Measurements from ENCODE around the gene TPM4. TPM values are rescaled to one million over a fixed set of nuclear protein-coding genes. Genes with fewer than 3 reads are reported as not detected.

TPM4 gene
- total and polyA plus RNA-seq, 2 of the 13 experiments (the other 11 are each of a cell fraction or from before 2014, with no cell fraction given), result 180 to 188 TPM

GRCh38 chr19:16111160-16111908 lies 35.0 kb downstream of the TPM4 start, which contains the start of gene RAB8A (continued):
- TF ChIP-seq ZNF609 (CRISPR knock-in tag; IDR thresholded peaks at IDR 0.05; ENCODE audit: borderline replicate concordance) (peak; percentile 42; the same call in 1 of the 2 replicates), TSC22D2 (CRISPR knock-in tag; IDR thresholded peaks at IDR 0.05; ENCODE audit: borderline replicate concordance) (peak; percentile 38; the same call in 1 of the 2 replicates), RFXAP (CRISPR knock-in tag; IDR thresholded peaks at IDR 0.05; ENCODE audit: borderline replicate concordance) (peak; percentile 93), ZNF34 (CRISPR knock-in tag; IDR thresholded peaks at IDR 0.05; ENCODE audit: borderline replicate concordance) (no peak), SP1 (IDR thresholded peaks at IDR 0.05) (no peak), SP1 (CRISPR knock-in tag; IDR thresholded peaks at IDR 0.05) (peak; percentile 89), ATF3 (CRISPR knock-in tag; IDR thresholded peaks at IDR 0.05) (no peak), ZNF44 (CRISPR knock-in tag; IDR thresholded peaks at IDR 0.05) (no peak), UBTF (CRISPR knock-in tag; IDR thresholded peaks at IDR 0.05) (no peak; the same call in 1 of the 2 replicates), HDAC1 (CRISPR knock-in tag; IDR thresholded peaks at IDR 0.05) (peak; percentile 47), NKX3-1 (CRISPR knock-in tag; IDR thresholded peaks at IDR 0.05) (peak; percentile 58), ZFP90 (CRISPR knock-in tag; IDR thresholded peaks at IDR 0.05; ENCODE audit: borderline replicate concordance) (no peak), MBD4 (IDR thresholded peaks at IDR 0.05; ENCODE audit: borderline replicate concordance, low read length) (no peak), CSRNP2 (CRISPR knock-in tag; conservative IDR thresholded peaks at IDR 0.05; ENCODE audit: low read depth) (no peak), ZNF652 (CRISPR knock-in tag; IDR thresholded peaks at IDR 0.05; ENCODE audit: borderline replicate concordance, low read depth) (no peak), ATM (IDR thresholded peaks at IDR 0.05; ENCODE audit: borderline replicate concordance) (no peak), NPAS2 (CRISPR knock-in tag; IDR thresholded peaks at IDR 0.05; ENCODE audit: borderline replicate concordance) (no peak), ARNT (IDR thresholded peaks at IDR 0.05) (no peak), NFIC (IDR thresholded peaks at IDR 0.05; ENCODE audit: low read length) (no peak), KMT2A (CRISPR knock-in tag; IDR thresholded peaks at IDR 0.05) (0 out of 2 replicates have a peak, but pooled peaks have one; percentile 60), ZFY (CRISPR knock-in tag; IDR thresholded peaks at IDR 0.05) (peak; percentile 83)

All from HepG2 (cell line).